CD4-positive, alpha-beta T cell treated with Interferon alpha-2 for 1 hour (primary cell): ENCODE results near the gene P2RX5.
A peak's percentile ranks its signal among the peaks of the same experiment; 100 is the strongest.

Source experiments
- DNase-seq, 2 donors: peaks; one replicate each; pipeline ENCODE4 v3.0.0-alpha.2; 2020 to 2022

The P2RX5 gene

DNA sequence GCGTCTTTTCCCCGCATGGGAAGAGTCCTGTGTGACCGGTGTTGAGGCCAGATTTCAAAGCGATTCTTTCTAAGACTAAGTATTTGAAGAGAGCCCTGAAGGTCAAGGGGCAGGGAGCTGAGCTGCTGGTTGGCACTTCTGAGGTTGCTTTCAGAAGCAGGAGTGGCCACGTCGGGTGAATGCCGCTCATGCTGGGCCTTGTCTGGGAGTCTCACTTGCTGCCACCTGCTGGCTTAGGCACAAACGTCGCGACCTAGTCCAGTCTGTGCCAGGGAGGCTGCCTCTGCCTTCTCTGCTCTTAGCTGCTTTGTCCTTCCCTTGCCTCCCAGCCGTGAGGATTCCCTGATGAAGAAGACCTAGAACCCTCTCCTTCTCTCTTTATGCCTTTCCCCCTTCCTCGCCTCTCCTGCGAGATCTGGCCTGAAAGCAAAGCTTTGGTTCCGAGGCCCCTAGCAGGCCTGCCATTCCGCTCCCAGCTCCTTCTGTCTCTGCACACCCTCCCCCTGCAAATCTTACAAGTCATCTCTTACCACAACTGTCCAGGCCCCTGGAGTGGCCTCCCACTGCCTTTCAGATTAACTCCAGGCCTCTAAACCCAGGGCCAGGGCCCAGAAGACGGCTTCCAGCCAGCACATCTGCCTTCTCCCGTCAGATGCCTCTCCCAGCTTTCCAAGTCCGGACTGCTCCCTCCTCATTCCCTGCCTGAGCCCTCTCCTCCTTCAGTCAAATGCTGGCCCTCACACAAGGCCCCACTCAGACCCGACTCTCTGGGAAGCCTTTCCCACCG, 48.0 kb downstream of the P2RX5 start:
- DNase-seq: peak; percentile 25 to 39

DNA sequence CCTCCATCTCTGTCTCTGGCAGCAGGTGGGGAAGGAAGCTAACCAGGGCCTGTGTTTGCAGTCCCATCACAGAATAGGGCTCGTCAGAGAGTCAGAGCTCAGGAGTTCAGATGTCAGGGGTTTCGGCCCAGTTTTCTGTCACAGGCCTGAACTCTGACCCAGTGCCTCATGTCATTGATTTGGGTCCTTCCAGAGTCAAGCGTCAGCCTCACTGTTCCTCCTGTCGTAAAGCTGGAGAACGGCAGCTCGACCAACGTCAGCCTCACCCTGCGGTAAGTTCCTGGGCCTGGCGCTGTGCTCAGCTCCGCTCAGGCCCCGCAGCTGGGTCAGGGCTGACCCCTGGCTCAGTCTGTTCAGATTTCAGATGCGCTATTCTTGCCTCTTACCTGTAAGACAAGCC, 48.7 kb downstream of the P2RX5 start:
- DNase-seq: no peak

DNA sequence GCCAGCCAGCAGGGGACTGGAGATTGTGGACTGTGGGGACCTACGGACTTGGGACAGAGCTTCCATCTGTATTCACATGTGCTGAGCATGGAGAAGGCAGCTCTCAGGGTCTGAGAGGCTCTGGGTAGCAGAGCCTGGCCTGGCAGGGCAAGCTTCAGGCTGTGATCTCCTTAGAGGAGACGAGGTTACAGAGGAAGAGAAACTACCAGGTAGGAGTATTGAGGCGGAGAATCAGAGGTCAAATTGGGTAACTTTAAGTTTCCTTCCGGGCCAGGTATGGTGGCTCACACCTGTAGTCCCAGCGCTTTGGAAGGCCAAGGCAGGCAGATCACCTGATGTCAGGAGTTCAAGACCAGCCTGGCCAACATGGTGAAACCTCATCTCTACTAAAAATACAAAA, 50.6 kb downstream of the P2RX5 start:
- no peak for DNase-seq

DNA sequence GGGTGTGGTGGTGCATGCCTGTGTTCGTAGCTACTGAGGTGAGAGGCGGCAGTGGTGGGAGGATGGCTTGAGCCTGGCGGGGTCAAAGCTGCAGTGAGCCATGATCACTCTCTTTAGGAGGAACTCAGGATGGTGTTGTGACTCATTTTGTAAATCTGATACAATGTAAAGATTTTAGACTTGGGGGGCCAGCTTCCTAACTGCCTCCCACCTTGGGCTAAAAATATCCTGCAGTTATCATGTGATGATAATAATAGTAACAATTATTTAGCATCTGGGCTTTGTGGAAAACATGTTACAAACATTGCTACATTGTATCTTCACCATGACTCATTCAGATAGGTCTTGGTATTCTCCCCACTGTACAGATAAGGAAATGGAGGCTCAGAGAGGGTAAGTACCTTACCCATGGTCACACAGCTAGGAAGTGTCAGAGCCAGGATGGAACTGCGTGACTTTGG, 52.0 kb downstream of the P2RX5 start:
- DNase-seq: no peak

DNA sequence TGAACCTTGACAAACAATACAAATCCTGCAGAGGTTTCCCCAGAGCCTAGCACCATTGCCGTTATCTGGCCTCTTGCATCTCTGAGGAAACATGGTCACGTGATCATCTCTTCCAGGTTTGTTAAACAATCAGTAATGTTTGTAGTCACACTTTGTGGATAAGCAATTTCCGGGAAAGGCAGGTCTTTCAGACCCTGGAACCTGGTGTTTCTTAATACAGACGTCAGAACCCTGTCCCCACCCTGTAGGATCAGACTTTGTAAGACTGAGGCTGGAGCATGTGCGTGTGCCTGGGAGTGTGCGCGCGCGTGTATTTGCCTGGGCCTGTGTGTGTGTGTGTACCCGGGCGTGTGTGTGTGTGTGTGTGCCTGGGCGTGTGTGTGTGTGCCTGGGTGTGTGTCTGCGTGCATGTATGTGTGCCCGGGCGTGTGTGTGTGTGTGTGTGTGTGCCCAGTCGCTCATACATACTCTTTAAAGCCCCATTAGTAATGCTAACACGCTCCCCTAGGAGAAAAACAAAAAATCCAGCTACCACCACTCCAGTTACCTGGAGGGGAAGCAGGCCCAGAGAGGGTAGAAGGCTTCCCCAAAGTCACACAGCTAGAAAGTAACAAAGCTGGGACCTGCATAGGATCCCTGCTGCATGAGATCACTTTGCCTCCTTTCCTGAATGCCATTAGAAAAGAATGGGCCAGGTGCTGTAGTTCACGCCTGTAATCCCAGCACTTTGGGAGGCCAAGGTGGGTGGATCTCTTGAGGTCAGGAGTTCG, 54.1 kb downstream of the P2RX5 start:
- no peak for DNase-seq

DNA sequence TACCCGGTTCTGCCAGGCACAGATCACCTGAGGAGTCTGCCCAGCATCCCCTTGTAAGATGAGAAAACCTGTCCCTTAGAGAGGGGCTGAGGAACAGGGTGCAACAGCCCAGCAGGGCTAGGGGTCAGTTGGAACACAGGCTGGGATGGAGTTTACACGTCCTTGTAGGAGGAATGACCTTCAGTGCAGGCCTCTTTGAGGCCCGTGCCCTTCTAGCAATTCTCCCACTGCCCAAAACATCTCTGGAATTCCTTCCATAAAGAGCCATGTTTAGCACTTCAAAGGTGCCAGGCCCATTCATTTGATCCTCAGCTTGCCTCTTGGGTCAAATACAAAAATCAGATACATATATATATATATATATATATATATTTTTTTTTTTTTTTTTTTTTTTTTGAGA, 54.9 kb downstream of the P2RX5 start:
- DNase-seq: no peak

DNA sequence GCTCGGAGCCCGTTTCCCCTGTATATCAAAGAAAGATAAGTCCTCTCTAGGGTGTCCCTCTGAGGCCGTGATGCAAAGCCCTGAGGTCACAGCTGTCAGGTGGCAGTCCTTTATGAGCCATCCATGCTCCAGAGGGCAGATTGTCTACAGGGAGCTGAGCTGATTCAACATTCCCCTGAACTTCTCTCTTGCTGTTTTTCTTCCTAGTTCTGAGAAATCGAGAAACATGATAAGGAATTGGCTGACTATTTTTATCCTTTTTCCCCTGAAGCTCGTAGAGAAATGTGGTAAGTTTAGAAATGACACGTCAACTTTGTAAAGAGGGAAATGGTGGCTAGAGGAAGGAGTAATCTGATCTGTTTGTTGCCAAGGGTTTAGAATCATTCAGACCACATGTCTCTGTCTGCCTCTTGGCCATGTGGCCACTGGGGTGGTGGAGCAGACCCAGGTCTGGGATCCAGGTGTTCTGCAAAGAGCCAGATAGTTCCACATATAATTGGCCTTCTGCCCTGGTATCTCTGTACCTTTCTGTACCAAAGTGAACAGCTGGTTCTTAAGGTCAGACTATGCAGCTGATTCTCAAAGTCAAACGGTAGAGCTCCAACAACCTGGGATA, 55.9 kb downstream of the P2RX5 start:
- peak in 1 of 2 donors; percentile 60 for DNase-seq

DNA sequence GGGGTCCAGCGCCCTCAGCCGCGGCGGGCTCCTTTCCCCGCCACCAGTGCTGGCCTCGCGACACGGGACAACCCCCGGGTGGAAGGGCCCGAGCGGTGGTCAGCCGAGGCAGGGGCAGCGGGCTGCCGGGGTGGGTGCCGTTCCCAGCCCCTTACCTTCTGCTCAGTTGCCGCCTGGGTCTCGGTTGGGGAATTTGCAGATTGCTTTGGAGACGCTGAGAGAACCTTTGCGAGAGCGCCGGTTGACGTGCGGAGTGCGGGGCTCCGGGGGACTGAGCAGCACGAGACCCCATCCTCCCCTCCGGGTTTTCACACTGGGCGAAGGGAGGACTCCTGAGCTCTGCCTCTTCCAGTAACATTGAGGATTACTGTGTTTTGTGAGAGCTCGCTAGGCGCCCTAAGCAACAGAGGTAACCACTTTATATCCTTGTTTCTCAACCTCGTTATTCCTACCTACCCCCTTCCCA, 59.0 kb downstream of the P2RX5 start:
- no peak for DNase-seq

DNA sequence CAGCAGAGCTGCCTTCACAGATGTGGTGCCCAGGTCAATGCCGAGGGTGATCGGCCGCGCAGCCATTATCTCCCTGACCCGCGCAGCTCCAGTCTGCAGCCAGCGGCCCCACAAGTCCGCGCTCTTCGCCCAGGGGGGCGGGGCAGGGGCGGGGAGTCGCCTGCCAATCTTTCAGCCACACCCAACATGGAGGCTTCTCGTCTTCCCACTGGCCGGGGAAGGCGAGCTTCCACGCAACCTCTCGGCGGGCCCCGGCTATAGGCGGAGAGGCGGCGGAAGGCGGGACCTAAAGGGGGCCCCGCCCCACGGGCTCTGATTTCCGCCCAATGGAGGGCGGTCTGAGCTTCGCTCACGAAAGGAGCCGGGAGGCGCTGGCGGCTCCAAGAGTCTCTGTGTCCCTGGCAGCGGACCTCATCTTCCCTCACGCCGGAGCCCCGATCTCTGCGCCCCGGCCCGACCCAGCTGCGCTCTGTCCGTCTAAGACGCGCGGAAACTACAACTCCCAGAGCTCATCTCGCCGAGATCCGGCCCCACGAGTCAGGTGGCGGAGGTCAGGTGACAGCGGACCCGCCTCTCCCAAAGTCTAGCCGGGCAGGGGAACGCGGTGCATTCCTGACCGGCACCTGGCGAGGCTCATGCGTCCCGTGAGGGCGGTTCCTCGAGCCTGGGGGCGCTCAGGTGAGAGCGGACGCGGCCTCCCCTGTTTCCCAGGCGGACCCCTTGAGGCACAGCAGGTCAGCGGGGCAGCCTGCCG, 59.6 kb downstream of the P2RX5 start, which contains the start of the genes CTNS and SHPK:
Gene CTNS, plus strand, starts transcription at position 607 of the 754 bp plus-strand sequence. CDS start 3,447 bp downstream, outside the sequence.
Gene SHPK, minus strand, starts transcription at position 97 of the 754 bp plus-strand sequence. Its CDS starts 31 bp downstream, at position 66.
- peak; percentile 94 to 95 for DNase-seq

DNA sequence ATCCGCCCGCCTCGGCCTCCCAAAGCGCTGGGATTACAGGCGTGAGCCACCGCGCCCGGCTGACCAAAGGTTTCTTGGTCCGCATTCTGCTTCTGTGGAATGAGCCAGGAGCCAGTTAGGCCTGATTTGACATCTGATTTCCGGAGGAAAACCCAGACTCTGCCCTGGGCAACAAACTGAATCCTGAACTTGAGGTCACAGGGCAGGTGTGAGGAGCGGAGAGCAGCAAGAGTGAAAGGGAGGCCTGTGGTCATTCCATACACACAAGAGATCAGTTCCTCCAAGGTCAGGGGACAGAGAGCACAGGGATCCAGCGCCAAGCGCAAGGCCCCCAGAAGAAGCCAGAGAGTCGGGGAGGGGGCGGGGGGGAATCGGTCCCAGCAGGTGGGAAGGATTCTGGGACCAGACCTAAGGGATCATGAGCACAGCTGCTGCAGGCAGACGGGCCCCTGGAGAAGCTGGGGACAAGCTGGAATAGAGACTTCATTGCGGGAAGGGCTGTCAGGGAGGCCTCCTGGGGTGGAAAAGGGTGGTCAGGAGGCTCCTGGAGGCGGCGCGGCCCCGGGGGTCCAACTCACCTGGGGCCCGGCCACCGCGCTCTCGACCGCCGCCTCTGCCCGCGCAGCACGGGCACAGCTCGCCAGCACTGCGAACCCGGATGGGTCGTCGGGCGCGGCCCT, 60.3 kb downstream of the P2RX5 start:
- DNase-seq: no peak

DNA sequence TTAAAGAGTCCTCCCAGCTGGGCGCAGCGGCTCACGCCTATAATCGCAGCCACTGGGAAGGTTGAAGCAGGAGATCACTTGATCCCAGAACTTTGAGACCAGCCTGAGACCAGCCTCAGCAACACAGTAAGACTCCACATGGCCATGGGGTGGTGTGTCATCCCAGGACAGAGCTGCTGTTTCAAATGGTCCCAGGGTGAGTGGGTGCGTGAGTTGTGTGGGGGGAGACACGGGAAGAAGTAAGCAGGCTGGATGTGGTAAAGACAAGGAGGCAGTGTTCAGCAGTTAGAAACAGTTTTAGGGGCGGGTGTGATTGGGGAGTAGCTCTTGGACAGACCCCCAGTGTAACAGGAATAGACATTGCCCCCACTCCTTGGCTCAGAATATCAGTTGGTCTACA, 63.7 kb downstream of the P2RX5 start:
- DNase-seq: no peak

DNA sequence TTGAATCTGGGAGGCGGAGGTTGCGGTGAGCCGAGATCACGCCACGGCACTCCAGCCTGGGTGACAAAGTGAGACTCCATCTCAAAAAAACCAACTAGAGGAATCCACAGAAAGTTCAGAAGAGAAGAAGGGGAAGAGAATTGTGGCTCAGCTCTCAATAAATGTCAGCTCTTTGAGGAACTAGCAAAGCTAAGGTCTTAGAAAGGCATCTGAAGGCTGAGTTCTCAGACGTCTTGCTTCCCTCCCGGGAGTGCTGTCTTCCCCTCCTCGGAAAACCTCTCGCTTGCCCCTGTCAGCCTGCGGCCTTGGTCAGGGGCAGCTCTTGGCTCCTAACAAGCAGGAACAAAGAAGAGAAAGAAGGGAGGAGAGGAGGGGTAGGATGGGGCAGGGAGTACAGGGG, 65.2 kb downstream of the P2RX5 start:
- DNase-seq: no peak

DNA sequence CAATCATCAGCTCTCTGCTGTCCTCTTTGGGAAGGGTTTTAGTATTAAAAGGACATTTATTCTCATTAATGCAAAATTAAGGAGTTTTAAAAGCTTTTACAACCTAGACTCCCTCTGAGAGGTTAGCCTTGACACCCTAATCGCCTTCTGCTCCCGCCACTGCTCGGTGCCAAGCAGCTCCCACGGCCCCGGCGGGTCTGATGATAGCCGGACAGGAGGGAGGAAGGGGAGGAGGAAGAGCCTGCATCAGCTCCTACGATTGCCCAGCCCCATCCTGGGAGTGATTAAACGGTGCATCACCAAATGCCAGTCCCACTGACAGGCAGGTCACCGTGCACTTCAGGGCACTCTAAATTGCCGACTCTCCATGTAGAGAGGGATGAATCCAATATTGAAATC, 68.2 kb downstream of the P2RX5 start:
- DNase-seq: no peak

DNA sequence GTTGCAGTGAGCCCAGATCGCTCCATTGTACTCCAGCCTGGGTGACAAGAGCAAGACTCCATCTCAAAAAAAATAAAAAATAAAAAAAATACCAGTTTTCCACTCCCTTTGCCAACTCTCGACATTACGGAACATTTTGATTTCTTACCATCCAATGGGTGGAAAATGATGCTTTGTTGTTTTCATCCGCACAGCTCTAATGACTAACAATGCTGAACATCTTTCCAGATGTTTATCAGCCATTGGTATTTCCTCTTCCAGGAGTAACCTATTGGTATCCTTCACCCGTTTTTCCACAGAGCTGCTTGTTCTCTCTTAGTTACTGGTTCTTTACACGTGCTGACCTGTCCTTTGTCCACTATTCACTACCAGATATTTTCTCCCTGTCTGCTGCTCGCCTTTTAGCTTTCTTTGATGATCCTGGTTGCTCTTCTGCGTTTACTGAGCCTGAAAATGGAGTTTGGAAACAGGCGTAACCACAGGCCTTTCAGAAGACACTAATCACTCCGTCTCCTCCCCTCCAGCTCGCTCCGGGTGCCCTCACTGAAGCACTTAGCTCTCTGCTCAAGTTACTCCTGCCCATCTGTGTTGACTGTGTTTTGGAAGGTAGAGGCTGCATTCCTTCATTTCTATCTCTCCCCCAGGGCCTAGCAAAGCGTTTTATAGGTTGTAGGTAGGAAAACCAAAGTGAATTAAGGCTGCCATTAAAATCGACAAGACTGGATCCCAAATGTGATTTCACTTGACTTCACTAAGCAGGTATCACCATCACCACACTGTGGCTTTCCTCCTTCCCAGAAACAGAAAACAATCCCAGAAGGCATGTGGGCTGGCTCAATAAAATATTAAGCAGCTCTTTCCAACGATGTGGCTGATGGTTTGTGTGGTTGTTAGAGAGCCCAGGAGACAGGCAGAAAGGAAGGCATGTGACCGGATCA, 68.9 kb downstream of the P2RX5 start:
- no peak for DNase-seq
